Endothelial cell of umbilical vein (primary cell): ENCODE data around the gene KCNE1. TPM values are rescaled to one million over a fixed set of nuclear protein-coding genes. Genes with fewer than 3 reads are reported as not detected.
"Not testable (repeated sequence)": the region's sequence is repeated elsewhere in the genome, so short reads cannot be mapped to it uniquely, and the experiment has no call there.

Experiments used
- BruUV-seq: library from RNA; stranded (reverse); fragments of 400-500 nt; replicated peaks from 2 replicates; lab custom pipeline; 2021; lab: Mats Ljungman, UMichigan
- CTCF ChIA-PET: fragments of 300-600, 350-600 bp; sonication (Branson Sonifier 250); formaldehyde crosslinking; loops from one replicate; lab custom pipeline; 2021; ENCODE audit warnings: antibody characterized with exemption, inconsistent platforms; lab: Charles Lee
- POLR2A ChIA-PET: fragments of 300-600, 350-600 bp; sonication (Branson Sonifier 250); formaldehyde crosslinking; loops from one replicate; lab custom pipeline; 2021; ENCODE audit warnings: antibody characterized with exemption, inconsistent platforms; lab: Charles Lee
- DNase-seq: peaks from one replicate; pipeline ENCODE4 v3.0.0-alpha.2; 2011; ENCODE audit warnings: low read depth, low spot score
- FAIRE-seq: peaks from 2 replicates; lab custom pipeline; 2011; peaks lifted over from hg19 to GRCh38; lab: Jason Lieb, UNC
- H2AFZ ChIP-seq: 2 replicates; pipeline ENCODE4 v1.6.0; 2012; ENCODE audit warnings: low read depth, low read length, control low read depth, inconsistent platforms
- H3K27ac ChIP-seq: 2 replicates; pipeline ENCODE4 v1.5.1; 2011; ENCODE audit warnings: low read depth, mild to moderate bottlenecking, control low read depth, low read length, moderate library complexity; ENCODE audit not compliant: insufficient read depth
- H3K27me3 ChIP-seq, 2 experiments: 2 replicates each; pipeline versions ENCODE4 v1.6.0 to v1.6.1; 2011; ENCODE audit warnings: low read length in 2 of 2, mixed read lengths in 1 of 2; ENCODE audit not compliant: control insufficient read depth in 2 of 2, insufficient read depth in 2 of 2
- H3K36me3 ChIP-seq, 2 experiments: 2 replicates in 1 of 2; 3 replicates in 1 of 2; pipeline ENCODE4 v1.5.1; 2011; ENCODE audit warnings: low read length in 2 of 2, mild to moderate bottlenecking in 1 of 2, moderate library complexity in 1 of 2; ENCODE audit not compliant: control insufficient read depth in 2 of 2, insufficient read depth in 2 of 2; ENCODE audit errors: extremely low read depth in 1 of 2
- H3K4me1 ChIP-seq: 3 replicates; pipeline ENCODE4 v1.5.1; 2011; ENCODE audit warnings: mild to moderate bottlenecking, low read length; ENCODE audit not compliant: control insufficient read depth, insufficient read depth; ENCODE audit errors: extremely low read depth
- H3K4me2 ChIP-seq: 2 replicates; pipeline ENCODE4 v1.6.1; 2011; ENCODE audit warnings: low read length, control low read depth, mixed read lengths; ENCODE audit not compliant: insufficient read depth
- H3K4me3 ChIP-seq, 3 experiments: fragments of 200-600 bp in 1 of 3; sonication (generic), shearing (Covaris generic) in 1 of 3; replicated peaks in 1 of 3; 2 replicates each; pipeline ENCODE4 v1.5.1; 2011 to 2016; ENCODE audit warnings: control low read depth in 3 of 3, low read length in 3 of 3, mild to moderate bottlenecking in 2 of 3, inconsistent platforms in 1 of 3, low read depth in 1 of 3, moderate library complexity in 1 of 3; ENCODE audit not compliant: insufficient read depth in 1 of 3
- H3K79me2 ChIP-seq: 2 replicates; pipeline ENCODE4 v1.6.0; 2012; ENCODE audit warnings: low read length, inconsistent platforms; ENCODE audit not compliant: control insufficient read depth, insufficient read depth
- H3K9ac ChIP-seq: replicated peaks from 2 replicates; pipeline ENCODE3; 2011; ENCODE audit warnings: low read length, control low read depth; ENCODE audit not compliant: insufficient read depth; ENCODE audit errors: extremely low read depth
- H3K9me1 ChIP-seq: replicated peaks from 3 replicates; pipeline ENCODE4 v1.6.0; 2011; ENCODE audit warnings: mild to moderate bottlenecking, low read length; ENCODE audit not compliant: control insufficient read depth, insufficient read depth; ENCODE audit errors: extremely low read depth
- H3K9me3 ChIP-seq: replicated peaks from 2 replicates; pipeline ENCODE4 v1.5.1; 2012; ENCODE audit warnings: low read length, inconsistent platforms; ENCODE audit not compliant: control insufficient read depth, insufficient read depth
- H4K20me1 ChIP-seq: replicated peaks from 2 replicates; pipeline ENCODE3; 2011; ENCODE audit warnings: mild to moderate bottlenecking, low read length; ENCODE audit not compliant: control insufficient read depth, insufficient read depth; ENCODE audit errors: extremely low read depth
- dilution Hi-C: fragments of 300-500 bp; cut with MboI; formaldehyde crosslinking; loops from one replicate; pipeline ENCODE4 v1.15.0; 2019; ENCODE audit warnings: low sequenced_read_pairs; ENCODE audit not compliant: extremely low pct_ligation_motif_present
- intact Hi-C: fragments of 100-400 bp; cut with micrococcal nuclease; formaldehyde crosslinking; loops from one replicate; pipeline ENCODE4 v1.10.0; 2022
- polyA plus RNA-seq, 4 experiments: library from polyadenylated mRNA; depleted of rRNA in 3 of 4; stranded (reverse) in 3 of 4; unstranded in 1 of 4; fragments of >200 nt; gene quantifications; 2 replicates each; pipeline versions ENCODE4 v1.2.1 to v1.2.3, GENCODE V29; 2011 to 2012; ENCODE audit warnings: missing spikeins in 1 of 4
- total RNA-seq: library from RNA; stranded (reverse); gene quantifications from 2 replicates; pipeline ENCODE4 v1.2.3, GENCODE V29; 2021

The KCNE1 gene
- total and polyA plus RNA-seq, 2 donors (not counting 3 experiments of a cell fraction or from before 2014, with no cell fraction given), result 0.10 to 0.38 TPM

GRCh38 chr21:34427339-34427738 is 84.7 kb downstream of the KCNE1 start:
- H3K27me3 ChIP-seq, CTCF ChIA-PET, H3K36me3 ChIP-seq, H3K9me3 ChIP-seq, H3K4me2 ChIP-seq, dilution Hi-C loops, H2AFZ ChIP-seq, H3K79me2 ChIP-seq, POLR2A ChIA-PET, FAIRE-seq, BruUV-seq, intact Hi-C loops, DNase-seq, H3K4me1 ChIP-seq, H4K20me1 ChIP-seq, H3K9me1 ChIP-seq, H3K4me3 ChIP-seq, H3K9ac ChIP-seq, H3K27ac ChIP-seq: not testable (repeated sequence)

GRCh38 chr21:34423805-34424204 is 88.2 kb downstream of the KCNE1 start, which contains the start of gene SMIM34:
TSS of gene SMIM34 (minus strand) at chr21:34423951. CDS start at chr21:34423839, 112 bp downstream.
- H4K20me1 ChIP-seq, H3K9me1 ChIP-seq, H3K27me3 ChIP-seq, DNase-seq, H3K4me2 ChIP-seq, H3K9me3 ChIP-seq, CTCF ChIA-PET, POLR2A ChIA-PET, dilution Hi-C loops, H3K27ac ChIP-seq, H2AFZ ChIP-seq, H3K36me3 ChIP-seq, intact Hi-C loops, BruUV-seq, H3K79me2 ChIP-seq, H3K4me1 ChIP-seq, H3K9ac ChIP-seq, FAIRE-seq, H3K4me3 ChIP-seq: not testable (repeated sequence)

DNA sequence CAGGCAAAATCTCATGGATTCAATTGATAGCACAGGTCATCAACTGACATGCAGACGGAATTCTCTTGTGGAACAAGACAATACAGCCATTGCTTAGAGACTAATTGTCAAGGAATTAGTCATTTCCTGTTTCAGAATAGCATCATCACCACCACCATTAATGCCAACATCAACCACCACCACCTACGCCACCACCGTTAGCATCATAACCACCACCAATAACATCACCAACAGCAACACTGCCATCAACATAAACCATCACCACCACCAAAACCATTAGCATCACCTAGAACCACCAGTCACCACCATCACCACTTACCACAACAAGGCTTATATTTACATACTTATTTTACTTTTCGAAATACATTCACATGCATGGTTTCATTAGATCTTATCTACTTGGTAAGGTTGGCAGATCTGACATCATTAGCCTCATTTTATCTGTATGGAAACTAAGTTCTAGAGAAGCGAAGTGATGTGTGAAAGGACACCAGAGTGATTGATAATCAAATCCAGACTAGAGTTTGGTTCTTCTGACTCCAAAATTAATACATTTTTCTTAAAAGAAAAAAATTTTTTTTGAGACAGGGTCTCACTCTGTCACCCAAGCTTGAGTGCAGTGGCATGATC is 94.4 kb downstream of the KCNE1 start:
- peak; percentile 28 for FAIRE-seq
- H3K9me3 ChIP-seq, H3K4me2 ChIP-seq, H4K20me1 ChIP-seq, H3K36me3 ChIP-seq, H3K79me2 ChIP-seq, DNase-seq, H3K9me1 ChIP-seq, CTCF ChIA-PET, H3K4me3 ChIP-seq, H2AFZ ChIP-seq, H3K27me3 ChIP-seq, BruUV-seq, intact Hi-C loops, H3K4me1 ChIP-seq, H3K9ac ChIP-seq, H3K27ac ChIP-seq, POLR2A ChIA-PET, dilution Hi-C loops: not testable (repeated sequence)

DNA sequence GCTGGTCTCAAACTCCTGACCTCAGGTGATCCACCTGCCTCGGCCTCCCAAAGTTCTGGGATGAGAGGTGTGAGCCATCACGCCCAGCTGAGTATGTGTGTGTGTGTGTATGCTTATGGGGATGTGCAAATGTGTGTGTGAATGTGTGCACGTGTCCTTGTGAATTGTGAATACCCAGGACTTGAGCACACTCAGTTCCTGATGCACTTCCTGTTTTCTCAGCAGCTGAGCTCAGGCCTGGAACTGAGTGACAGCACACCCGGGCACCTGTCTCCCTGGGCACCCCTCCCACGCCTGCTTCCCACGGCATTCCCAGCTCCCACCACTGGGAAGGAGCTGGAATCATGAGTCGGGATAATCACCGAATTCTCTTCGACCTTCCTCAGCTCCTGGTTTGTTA is 104.7 kb downstream of the KCNE1 start:
- H3K9ac ChIP-seq, result not testable (repeated sequence)

More for the DNA sequence above, 104.7 kb downstream of the KCNE1 start:
- H3K4me2 ChIP-seq, H3K36me3 ChIP-seq, POLR2A ChIA-PET, BruUV-seq, H3K79me2 ChIP-seq, H3K27me3 ChIP-seq, H2AFZ ChIP-seq, H3K27ac ChIP-seq, H3K4me3 ChIP-seq, H3K9me3 ChIP-seq, H3K4me1 ChIP-seq, CTCF ChIA-PET, DNase-seq, dilution Hi-C loops, H3K9me1 ChIP-seq, intact Hi-C loops, H4K20me1 ChIP-seq, FAIRE-seq: not testable (repeated sequence)
